ENCODE data around the gene SPOPL. TPM values are rescaled to one million over a fixed set of nuclear protein-coding genes. Genes with fewer than 3 reads are reported as not detected.

Gene SPOPL
- total and polyA plus RNA-seq, 4 donors = 3.4 to 15.8 (median 9.4) TPM

- Histone ChIP-seq H3K27me3 (ENCODE audit: control insufficient read depth in 4 of 4, insufficient read depth in 4 of 4, low read length in 3 of 4) (no peaks in the 10 kb centered on the region), H3K9me3 (ENCODE audit: control insufficient read depth in 4 of 4, low read length in 3 of 4) (no peaks in the 10 kb centered on the region), H3K4me1 (ENCODE audit: control insufficient read depth in 4 of 4, insufficient read depth in 4 of 4, low read length in 3 of 4) (no peaks in the 10 kb centered on the region), H3K27ac (ENCODE audit: low read depth in 1 of 2, low read length in 2 of 2) (no peak overlapping the region), H3K36me3 (ENCODE audit: control insufficient read depth in 4 of 4, insufficient read depth in 3 of 4, low read depth in 1 of 4, low read length in 3 of 4) (peaks cover 0 to 29% (median 15%) of the 10 kb centered on the region in 4 donors), H3K9ac (ENCODE audit: low read depth in 1 of 2, low read length in 2 of 2) (no peak overlapping the region), H3K4me3 (ENCODE audit: low read depth in 1 of 3, low read length in 3 of 3) (no peak overlapping the region)
- no peak for DNase-seq (ENCODE audit: low spot score)
- TF ChIP-seq NR2F2 (IDR thresholded peaks at IDR 0.05) = no peak
- TF ChIP-seq ATF3 (IDR thresholded peaks at IDR 0.05) = no peak
- TF ChIP-seq GABPA (IDR thresholded peaks at IDR 0.05 in 1 of 2, conservative IDR thresholded peaks at IDR 0.05 in 1 of 2) = no peak
- TF ChIP-seq, protein P1, sequence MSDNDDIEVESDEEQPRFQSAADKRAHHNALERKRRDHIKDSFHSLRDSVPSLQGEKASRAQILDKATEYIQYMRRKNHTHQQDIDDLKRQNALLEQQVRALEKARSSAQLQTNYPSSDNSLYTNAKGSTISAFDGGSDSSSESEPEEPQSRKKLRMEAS (IDR thresholded peaks at IDR 0.05) = no peak
- no peak for TF ChIP-seq EGR1 (IDR thresholded peaks at IDR 0.05; ENCODE audit: low read depth in 2 of 2)
- TF ChIP-seq FOXA2 (IDR thresholded peaks at IDR 0.05) = no peak
These were observed 63.6 kb downstream of the SPOPL start for GRCh38 chr2:138565230-138565598.

GRCh38 chr2:138572318-138572717 lies 70.7 kb downstream of the SPOPL start:
- Histone ChIP-seq H3K36me3 (ENCODE audit: control insufficient read depth in 4 of 4, insufficient read depth in 3 of 4, low read depth in 1 of 4, low read length in 3 of 4) (peaks cover 1 to 20% (median 8%) of the 10 kb centered on the region in 4 donors), H3K4me1 (ENCODE audit: control insufficient read depth in 4 of 4, insufficient read depth in 4 of 4, low read length in 3 of 4) (no peaks in the 10 kb centered on the region), H3K27me3 (ENCODE audit: control insufficient read depth in 4 of 4, insufficient read depth in 4 of 4, low read length in 3 of 4) (no peaks in the 10 kb centered on the region), H3K9me3 (ENCODE audit: control insufficient read depth in 4 of 4, low read length in 3 of 4) (no peaks in the 10 kb centered on the region), H3K4me3 (ENCODE audit: low read depth in 1 of 3, low read length in 3 of 3) (no peak overlapping the region), H3K27ac (ENCODE audit: low read depth in 1 of 2, low read length in 2 of 2) (no peak overlapping the region), H3K9ac (ENCODE audit: low read depth in 1 of 2, low read length in 2 of 2) (no peak overlapping the region)
- 96% methylated on average over 2 of the region's 2 CpGs for WGBS
- TF ChIP-seq YY1 (IDR thresholded peaks at IDR 0.05) (no peak), JUND (IDR thresholded peaks at IDR 0.05) (no peak), ATF3 (IDR thresholded peaks at IDR 0.05) (no peak), HNF4A (conservative IDR thresholded peaks at IDR 0.05) (no peak), FOXA1 (IDR thresholded peaks at IDR 0.05) (no peak)
- TF ChIP-seq, protein P2, sequence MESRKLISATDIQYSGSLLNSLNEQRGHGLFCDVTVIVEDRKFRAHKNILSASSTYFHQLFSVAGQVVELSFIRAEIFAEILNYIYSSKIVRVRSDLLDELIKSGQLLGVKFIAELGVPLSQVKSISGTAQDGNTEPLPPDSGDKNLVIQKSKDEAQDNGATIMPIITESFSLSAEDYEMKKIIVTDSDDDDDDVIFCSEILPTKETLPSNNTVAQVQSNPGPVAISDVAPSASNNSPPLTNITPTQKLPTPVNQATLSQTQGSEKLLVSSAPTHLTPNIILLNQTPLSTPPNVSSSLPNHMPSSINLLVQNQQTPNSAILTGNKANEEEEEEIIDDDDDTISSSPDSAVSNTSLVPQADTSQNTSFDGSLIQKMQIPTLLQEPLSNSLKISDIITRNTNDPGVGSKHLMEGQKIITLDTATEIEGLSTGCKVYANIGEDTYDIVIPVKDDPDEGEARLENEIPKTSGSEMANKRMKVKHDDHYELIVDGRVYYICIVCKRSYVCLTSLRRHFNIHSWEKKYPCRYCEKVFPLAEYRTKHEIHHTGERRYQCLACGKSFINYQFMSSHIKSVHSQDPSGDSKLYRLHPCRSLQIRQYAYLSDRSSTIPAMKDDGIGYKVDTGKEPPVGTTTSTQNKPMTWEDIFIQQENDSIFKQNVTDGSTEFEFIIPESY (IDR thresholded peaks at IDR 0.05) = no peak
- no peak for DNase-seq (ENCODE audit: low spot score)

- no peak overlapping the region for H3K4me3 ChIP-seq (ENCODE audit: low read depth in 1 of 3, low read length in 3 of 3)
- WGBS = 90% methylated on average over 2 of the region's 2 CpGs
These were observed 75.5 kb downstream of the SPOPL start for GRCh38 chr2:138577066-138577465.

GRCh38 chr2:138579556-138579955 lies 78.0 kb downstream of the SPOPL start:
- TF ChIP-seq, protein P1 (IDR thresholded peaks at IDR 0.05) = no peak
- TF ChIP-seq SP1 (IDR thresholded peaks at IDR 0.05) (no peak), ATF3 (IDR thresholded peaks at IDR 0.05) (no peak), HNF4G (IDR thresholded peaks at IDR 0.05) (no peak), FOXA2 (IDR thresholded peaks at IDR 0.05) (no peak), GABPA (IDR thresholded peaks at IDR 0.05 in 1 of 2, conservative IDR thresholded peaks at IDR 0.05 in 1 of 2) (no peak), JUND (IDR thresholded peaks at IDR 0.05) (no peak), EGR1 (IDR thresholded peaks at IDR 0.05; ENCODE audit: low read depth in 2 of 2) (no peak), RAD21 (IDR thresholded peaks at IDR 0.05) (no peak), CTCF (IDR thresholded peaks at IDR 0.05; ENCODE audit: low read depth, low read length, missing input control) (no peak)
- Histone ChIP-seq H3K36me3 (ENCODE audit: control insufficient read depth in 4 of 4, insufficient read depth in 3 of 4, low read depth in 1 of 4, low read length in 3 of 4) (peaks cover 0 to 4% (median 0%) of the 10 kb centered on the region in 4 donors), H3K9ac (ENCODE audit: low read depth in 1 of 2, low read length in 2 of 2) (no peak overlapping the region), H3K4me1 (ENCODE audit: control insufficient read depth in 4 of 4, insufficient read depth in 4 of 4, low read length in 3 of 4) (peaks cover 0 to 8% (median 2%) of the 10 kb centered on the region in 4 donors), H3K4me3 (ENCODE audit: low read depth in 1 of 3, low read length in 3 of 3) (no peak overlapping the region), H3K9me3 (ENCODE audit: control insufficient read depth in 4 of 4, low read length in 3 of 4) (peaks cover 0 to 2% (median 0%) of the 10 kb centered on the region in 4 donors), H3K27me3 (ENCODE audit: control insufficient read depth in 4 of 4, insufficient read depth in 4 of 4, low read length in 3 of 4) (no peaks in the 10 kb centered on the region), H3K27ac (ENCODE audit: low read depth in 1 of 2, low read length in 2 of 2) (no peak overlapping the region)
- 95% methylated on average over 3 of the region's 3 CpGs for WGBS
- DNase-seq (ENCODE audit: low spot score) = no peak

More at GRCh38 chr2:138577066-138577465, 75.5 kb downstream of the SPOPL start:
- H3K36me3 ChIP-seq (ENCODE audit: control insufficient read depth in 4 of 4, insufficient read depth in 3 of 4, low read depth in 1 of 4, low read length in 3 of 4) = peaks cover 1 to 4% (median 4%) of the 10 kb centered on the region in 4 donors
- no peaks in the 10 kb centered on the region for H3K27me3 ChIP-seq (ENCODE audit: control insufficient read depth in 4 of 4, insufficient read depth in 4 of 4, low read length in 3 of 4)
- H3K27ac ChIP-seq (ENCODE audit: low read depth in 1 of 2, low read length in 2 of 2) = no peak overlapping the region
- no peak overlapping the region for H3K9ac ChIP-seq (ENCODE audit: low read depth in 1 of 2, low read length in 2 of 2)
- H3K4me1 ChIP-seq (ENCODE audit: control insufficient read depth in 4 of 4, insufficient read depth in 4 of 4, low read length in 3 of 4) = peaks cover 0 to 2% (median 0%) of the 10 kb centered on the region in 4 donors
- no peak for TF ChIP-seq RXRA (IDR thresholded peaks at IDR 0.05)
- DNase-seq (ENCODE audit: low spot score) = no peak
- H3K9me3 ChIP-seq (ENCODE audit: control insufficient read depth in 4 of 4, low read length in 3 of 4) = peaks cover 0 to 2% (median 0%) of the 10 kb centered on the region in 4 donors

All from liver (tissue), 9 donors.